GM21423 (cell line): ENCODE measurements around the gene ZNF329.
"Not testable (repeated sequence)": the region's sequence is repeated elsewhere in the genome, so short reads cannot be mapped to it uniquely, and the experiment has no call there.

ENCODE experiments used
- ATAC-seq: cut with Tn5 transposase; IDR thresholded peaks from one replicate; pipeline ENCODE4 v1.9.1; 2021; ENCODE audit warnings: mild to moderate bottlenecking, moderate library complexity; ENCODE audit not compliant: unreplicated experiment

Gene ZNF329

DNA sequence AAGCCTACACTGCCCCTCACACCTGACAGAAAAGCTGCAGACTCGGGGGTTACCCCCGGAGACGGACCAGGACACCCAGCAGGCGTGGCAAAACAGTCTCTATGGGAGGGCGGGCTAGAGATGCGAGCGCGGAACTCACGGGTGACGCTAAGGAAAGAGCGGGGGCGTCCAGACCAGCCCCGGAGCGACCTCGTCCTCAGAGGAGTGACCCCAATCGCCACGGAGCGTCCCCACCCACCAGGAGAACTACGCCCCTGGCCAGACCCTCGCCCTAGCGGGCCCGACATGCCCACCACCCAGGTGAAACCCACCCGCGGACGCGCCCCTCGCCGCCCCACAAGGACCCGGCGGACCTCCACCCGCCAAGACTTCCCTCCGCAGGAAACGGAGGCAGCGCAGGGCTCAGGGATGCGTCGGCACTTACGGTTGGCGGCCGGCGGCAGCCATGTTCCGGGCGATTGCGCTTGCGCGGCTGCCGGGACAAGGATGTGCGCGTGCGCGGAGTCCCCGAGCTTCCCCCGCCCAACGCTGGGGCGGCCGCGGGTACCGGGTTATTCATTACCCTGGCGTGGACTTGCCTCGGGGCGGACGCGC lies at the start of gene ZNF329:
Gene ZNF329, minus strand, starts transcription at position 462 of the 594 bp plus-strand sequence. CDS start 21,286 bp downstream, outside the sequence.
- ATAC-seq = peak; percentile 53

GRCh38 chr19:58196901-58197616 lies 46.5 kb upstream of the ZNF329 start:
- ATAC-seq = no peak

- no peak for ATAC-seq
These were observed 33.2 kb upstream of the ZNF329 start for GRCh38 chr19:58183817-58184215.

DNA sequence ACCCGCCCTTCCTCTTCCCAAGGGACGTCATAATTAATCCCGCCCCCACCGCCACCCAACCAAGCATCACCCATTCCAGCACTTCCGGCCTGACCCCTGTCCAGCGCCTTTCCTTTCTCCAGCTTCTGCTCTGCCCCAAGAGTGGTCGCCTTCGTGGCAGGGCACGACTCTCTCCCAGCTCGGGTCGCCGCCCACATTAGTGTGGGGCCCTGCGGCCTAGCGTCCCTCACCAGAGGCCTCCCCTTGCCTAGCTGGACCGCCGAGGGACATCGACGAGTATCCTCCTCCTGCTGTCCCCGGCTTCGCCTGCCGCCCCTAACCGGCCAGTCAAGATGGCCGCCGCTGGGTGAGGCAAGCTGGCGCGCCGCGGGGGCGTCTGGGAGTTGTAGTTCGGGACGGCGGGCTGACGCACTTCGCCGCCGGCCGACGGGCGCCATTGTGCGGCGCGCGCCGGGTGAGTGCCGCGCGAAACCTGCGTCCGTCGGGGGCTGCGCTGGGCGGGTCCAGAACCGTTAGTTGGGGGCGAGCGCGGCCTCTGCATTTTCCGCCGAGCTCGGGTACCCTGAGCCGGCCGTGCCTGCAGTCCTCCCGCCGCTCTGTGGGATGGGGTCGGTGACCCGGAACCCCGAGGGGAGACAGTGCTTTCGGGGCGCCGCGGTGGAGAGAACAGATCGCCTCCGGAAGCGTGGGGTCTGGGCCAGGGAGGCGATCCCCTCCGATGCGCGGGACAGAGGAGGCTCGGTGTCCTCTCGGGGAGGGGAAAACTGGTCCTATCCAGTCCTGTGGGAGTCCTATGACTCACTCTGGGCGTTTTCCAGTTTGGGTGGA lies 32.6 kb upstream of the ZNF329 start, which contains the start of gene ZNF274:
Gene ZNF274, plus strand, starts transcription at position 73 of the 828 bp plus-strand sequence. CDS start 905 bp downstream, outside the sequence.
- ATAC-seq = peak; percentile 85

GRCh38 chr19:58182577-58182988 lies 32.0 kb upstream of the ZNF329 start:
- ATAC-seq = no peak

- no peak for ATAC-seq
These were observed 31.4 kb upstream of the ZNF329 start for GRCh38 chr19:58181902-58182576.

DNA sequence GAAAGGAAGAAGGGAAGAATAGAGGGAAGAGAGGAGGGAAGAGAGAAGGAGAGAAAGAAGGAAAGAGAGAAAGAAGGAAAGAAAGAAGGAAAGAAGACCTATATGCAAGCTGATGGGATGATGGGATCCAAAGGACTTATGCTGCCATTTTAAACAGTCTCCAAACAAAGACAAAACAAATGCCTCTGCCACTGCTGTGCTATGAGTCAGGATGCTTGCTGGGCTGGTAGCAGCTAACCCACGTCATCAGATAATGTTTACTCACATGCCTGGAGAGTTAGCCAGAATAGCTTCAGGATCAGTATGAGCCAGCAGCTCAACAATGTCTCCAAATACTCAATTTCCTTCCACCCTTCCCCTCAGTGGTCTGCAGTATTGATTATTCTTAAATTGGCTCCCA lies 20.3 kb upstream of the ZNF329 start:
- ATAC-seq = no peak

DNA sequence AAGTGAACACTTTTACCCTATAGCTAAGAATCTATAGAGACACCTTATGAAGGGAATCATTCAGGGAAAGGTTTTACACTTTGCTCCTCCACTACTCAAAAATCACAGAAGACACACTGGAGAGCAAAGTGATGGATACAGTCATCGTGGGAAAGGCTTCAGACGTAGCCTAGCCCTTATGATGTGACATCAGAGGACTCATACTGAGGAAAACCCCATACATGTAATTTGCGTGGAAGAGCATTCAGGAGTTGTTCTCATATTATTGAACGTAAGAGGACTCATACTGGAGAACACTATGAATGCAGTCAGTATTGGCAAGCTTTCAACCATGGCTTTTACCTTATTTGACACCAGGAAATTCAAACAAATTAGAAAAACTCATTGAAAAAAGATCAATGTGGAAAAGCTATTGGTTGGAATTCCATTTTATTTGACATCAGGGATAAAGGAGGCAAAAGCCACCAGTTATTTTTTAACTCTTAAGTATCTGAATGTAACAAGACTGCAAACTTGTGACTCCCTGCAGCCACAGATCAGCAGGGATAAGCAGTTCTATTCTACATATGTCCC lies 16.2 kb upstream of the ZNF329 start:
- no peak for ATAC-seq

GRCh38 chr19:58166268-58166667 lies 15.7 kb upstream of the ZNF329 start:
- ATAC-seq = no peak

DNA sequence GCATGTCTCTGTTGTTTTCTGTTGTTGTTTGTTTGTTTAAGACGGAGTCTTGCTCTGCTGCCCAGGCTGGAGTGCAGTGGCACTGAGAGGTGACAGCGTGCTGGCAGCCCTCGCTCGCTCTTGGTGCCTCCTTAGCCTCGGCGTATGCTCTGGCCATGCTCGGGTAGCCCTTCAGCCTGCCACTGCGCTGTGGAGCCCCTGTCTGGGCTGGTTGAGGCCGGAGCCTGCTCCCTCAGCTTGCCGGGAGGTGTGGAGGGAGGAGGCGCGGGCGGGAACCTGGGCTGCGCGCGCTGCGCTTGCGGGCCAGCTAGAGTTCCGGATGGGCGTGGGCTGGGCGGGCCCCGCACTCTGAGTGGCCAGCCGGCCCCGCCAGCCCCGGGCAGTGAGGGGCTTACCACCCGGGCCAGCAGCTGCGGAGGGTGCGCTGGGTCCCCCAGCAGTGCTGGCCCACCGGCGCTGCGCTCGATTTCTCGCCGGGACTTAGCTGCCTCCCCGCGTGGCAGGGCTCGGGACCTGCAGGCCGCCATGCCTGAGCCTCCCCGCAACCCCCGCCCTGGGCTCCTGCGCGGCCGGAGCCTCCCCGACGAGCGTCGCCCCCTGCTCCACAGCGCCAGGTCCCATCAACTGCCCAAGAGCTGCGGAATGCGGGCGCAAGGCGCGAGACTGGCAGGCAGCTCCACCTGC lies 6.6 kb upstream of the ZNF329 start:
- ATAC-seq = no peak

- peak; percentile 77 for ATAC-seq
These were observed 4.4 kb upstream of the ZNF329 start for GRCh38 chr19:58154679-58155648.

DNA sequence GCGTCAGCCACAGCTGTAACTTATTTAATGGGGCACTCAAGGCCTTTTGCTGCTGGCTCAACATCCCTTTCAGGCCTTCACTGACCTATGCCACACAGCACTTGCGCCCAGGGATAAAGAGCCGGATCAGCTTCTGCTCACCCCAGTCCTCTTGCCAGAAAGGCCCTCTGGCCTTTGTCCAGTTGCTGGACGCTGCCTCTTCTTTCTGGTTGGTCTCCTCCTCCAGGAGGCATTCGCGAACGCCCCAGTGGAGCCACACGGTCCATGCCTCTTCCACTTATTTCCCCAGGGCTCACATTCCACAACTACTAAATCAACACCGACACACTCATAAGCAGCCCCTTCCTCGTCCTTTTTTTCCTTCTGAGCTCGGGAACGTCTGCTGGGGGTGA lies 3.7 kb upstream of the ZNF329 start:
- ATAC-seq = no peak

- no peak for ATAC-seq
These were observed 2.8 kb upstream of the ZNF329 start for GRCh38 chr19:58153386-58153785.

- ATAC-seq = not testable (repeated sequence)
These were observed 3.1 kb downstream of the ZNF329 start for GRCh38 chr19:58147475-58147874.

DNA sequence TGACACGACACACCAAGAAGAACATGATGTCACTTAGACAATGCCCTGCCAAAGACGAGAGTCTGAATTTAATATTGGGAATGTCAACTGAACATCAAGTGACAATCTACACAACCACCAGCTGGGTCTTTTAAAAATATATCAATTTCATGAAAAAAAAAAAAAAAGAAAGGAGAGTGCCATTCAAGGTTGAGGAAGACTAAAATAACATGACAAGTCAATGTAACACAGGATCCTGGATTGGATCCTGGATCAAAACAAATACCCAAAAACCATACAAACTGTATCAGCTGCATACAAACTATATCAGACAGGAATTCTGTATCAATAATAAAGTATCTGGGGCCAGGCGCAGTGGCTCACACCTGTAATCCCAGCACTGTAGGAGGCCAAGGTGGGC lies 4.7 kb downstream of the ZNF329 start:
- ATAC-seq = no peak

DNA sequence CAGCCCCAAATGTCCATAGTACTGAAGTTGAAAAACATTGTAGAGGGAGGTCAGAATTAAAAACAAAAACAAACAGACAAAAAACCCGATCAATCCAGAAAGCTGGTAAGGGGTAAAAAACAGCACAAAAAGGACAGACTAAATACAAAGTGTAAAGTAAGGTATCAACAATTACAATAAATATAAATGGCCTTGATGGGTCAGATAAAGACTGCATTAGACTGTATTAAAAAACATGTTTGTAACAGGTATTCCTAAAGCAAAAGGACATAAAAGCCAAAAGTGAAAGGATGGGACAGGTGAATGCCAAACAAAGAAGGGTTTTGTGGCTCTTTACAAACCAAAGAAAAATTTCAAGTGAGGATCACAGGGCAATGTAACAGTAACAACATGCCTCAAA lies 16.3 kb downstream of the ZNF329 start:
- ATAC-seq = no peak

DNA sequence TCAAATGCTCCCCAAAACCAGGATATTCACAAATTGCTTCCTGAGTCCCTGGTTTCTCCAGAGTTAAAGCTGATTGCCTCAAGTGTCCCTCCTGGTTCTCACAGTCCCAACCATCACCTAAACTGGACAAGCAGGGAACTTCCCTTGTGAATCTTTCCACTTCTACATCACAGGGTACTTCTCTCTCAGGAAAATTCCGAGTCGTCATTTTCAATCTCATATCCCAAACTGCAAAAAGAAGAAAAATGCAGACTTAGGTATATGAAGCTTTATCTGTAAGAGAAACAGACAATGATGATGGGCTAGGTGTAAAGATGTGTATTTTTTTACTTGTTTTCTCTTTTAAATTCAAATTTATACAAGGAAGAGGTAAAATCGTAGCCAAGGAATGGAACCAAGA lies 21.3 kb downstream of the ZNF329 start:
- ATAC-seq = no peak

DNA sequence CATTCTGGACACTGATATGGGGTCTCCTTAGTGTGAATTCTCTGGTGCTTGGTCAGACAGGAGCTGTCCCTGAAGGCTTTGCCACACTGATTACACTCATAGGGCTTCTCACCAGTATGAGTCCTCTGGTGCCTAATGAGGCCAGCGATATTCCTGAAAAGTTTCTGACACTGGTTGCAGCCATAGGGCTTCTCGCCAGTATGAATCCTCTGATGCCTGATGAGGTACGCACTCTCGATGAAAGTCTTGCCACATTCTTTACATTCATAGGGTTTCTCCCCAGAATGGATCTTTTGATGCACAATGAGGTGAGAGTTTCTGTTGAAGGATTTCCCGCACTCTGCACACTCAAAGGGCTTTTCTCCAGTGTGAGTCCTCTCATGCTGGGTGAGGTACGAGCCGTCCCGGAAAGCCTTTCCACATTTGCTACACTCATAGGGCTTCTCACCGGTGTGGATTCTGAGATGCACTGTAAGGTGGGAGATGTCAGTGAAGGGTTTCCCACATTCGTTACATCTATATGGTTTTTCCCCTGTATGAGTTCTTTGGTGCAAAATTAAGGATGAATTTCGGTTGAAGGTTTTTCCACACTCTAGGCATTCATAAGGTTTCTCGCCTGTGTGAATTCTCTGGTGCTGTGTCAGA lies 22.4 kb downstream of the ZNF329 start:
- ATAC-seq = no peak

- no peak for ATAC-seq
These were observed 27.2 kb downstream of the ZNF329 start for GRCh38 chr19:58123354-58123753.
